Measurements from ENCODE around the gene BRD4.
"Not testable (repeated sequence)": the region's sequence is repeated elsewhere in the genome, so short reads cannot be mapped to it uniquely, and the experiment has no call there.

Gene BRD4

GRCh38 chr19:15332311-15332996 lies at the start of gene BRD4:
Gene BRD4 (minus strand): TSS chr19:15332539. CDS start chr19:15273099, 59,440 bp downstream.
- peak; percentile 42 to 70 (median 66) for DNase-seq (ENCODE audit: low read depth in 4 of 4, low spot score in 1 of 4)

- DNase-seq (ENCODE audit: low read depth in 4 of 4, low spot score in 1 of 4): no peak
Observed at GRCh38 chr19:15381864-15382263, 49.5 kb upstream of the BRD4 start.

DNA sequence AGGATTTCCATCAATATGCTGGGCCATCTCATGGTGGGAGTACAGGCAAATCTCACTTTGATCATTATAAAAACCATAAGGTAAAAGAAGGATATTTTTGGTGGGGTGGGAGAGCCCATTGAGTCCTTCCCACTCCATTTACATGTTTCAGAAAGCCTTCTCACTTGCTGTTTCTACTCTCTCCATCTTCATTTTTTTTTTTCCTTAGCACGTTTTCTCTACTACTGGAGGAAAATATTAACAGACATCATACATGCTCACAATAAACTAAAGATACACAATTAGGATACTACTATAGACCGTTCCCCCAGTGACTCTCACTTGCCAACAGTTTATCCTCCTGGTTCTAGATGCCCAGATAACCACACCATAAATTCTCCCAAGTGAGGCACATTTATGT lies 49.1 kb upstream of the BRD4 start:
- no peak for DNase-seq (ENCODE audit: low read depth in 4 of 4, low spot score in 1 of 4)

GRCh38 chr19:15379999-15380647 lies 47.8 kb upstream of the BRD4 start:
- no peak for DNase-seq (ENCODE audit: low read depth in 4 of 4, low spot score in 1 of 4)

DNA sequence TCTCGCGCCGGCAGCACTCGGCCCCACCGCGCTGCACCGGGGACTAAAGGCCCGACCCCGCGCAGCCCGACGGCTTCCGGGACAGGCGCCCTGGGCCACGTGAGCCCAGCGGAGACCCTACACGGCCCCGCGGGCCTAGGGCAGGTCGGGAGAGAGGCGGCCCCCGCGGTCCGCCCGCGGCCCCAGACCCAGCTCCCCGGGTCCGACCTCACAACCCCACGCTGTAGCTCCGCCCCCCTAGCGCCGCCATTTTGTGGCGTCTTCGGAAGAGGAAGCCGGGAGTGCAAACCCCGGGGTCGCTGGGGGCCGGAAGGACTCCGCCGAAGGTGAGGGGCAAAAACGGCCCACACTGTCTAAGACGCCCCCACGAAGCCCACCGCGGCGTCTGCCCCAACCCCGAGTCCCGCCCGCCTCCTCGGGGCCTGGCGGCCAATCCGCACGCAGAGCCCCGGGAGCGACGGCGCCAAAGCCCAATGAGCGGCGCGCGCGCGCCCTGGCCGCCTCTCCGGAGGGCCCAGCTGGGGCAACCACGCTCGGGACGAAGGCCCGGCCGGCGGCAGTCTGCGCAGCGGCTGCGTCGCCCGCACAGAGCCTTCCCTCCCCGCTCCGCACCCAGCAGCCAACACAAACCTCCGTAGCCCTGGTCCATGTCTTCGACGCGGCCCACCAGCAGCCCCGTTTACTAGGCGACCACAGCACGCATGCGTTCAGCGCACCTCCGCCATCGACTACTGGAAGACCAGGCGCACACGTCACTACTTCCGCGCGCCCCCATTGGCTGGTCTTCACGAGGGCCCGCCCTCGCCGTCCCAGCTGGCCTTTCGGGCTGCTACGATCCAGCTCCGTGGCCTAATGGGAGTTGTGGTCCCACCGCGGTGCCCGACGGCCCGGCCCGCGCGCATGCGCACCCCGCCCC lies 47.0 kb upstream of the BRD4 start, which contains the start of gene AKAP8:
AKAP8 (minus strand) TSS at position 705 of the 916 bp plus-strand sequence; CDS start at position 649, 56 bp downstream.
- DNase-seq (ENCODE audit: low read depth in 4 of 4, low spot score in 1 of 4): peak; percentile 93 to 96 (median 96)

GRCh38 chr19:15378534-15379082 lies 46.3 kb upstream of the BRD4 start:
- DNase-seq (ENCODE audit: low read depth in 4 of 4, low spot score in 1 of 4): peak in 3 of 4 experiments; percentile 16 to 41 (median 24)

- DNase-seq (ENCODE audit: low read depth in 4 of 4, low spot score in 1 of 4): no peak
Observed at GRCh38 chr19:15374796-15375440, 42.6 kb upstream of the BRD4 start.

DNA sequence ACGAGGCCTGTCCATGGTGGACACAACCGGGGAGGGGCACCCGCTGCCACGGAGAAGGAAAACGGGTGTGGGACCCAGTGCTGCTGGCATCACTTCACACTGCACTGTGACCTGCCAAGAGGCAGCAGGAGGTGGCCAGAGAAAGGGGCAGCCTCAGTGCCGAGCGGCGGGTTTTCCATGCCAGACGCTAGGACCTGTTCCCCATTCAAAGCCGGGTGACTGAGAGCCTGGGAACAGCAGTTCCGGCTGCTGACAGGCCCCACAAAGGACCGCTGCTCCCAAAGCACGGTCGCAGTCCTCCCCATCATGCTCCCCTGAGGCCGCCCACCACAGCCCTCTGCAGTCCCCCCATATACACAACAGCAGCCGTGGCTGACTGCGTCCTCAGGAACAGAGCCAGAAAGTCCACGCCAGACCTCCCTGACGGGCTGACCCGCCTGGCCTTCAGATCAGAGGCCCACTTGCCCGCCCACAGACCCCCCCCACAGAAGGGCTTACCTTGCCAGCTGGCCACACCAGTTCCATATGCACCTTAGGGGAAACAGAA lies 41.8 kb upstream of the BRD4 start:
- DNase-seq (ENCODE audit: low read depth in 4 of 4, low spot score in 1 of 4): no peak

DNA sequence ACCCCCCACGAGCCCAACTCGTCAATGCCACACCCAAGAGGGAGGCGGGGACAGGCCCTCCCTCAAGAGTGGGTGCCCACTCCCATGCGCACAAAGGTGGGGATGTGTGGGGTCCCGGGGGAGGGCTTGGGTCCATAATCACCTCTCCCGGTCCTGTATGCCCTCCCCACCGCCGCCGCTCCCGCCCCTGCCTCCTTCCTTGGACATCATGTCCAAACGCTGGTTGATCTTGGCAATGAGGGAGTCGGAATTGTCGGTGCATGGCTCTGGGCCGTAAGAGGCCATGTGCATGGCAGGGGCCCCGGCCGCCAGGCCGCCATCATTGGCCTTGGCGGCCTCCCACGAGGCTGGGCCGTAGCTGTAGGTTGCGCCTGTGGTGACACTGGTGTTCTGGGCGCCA lies 41.3 kb upstream of the BRD4 start:
- DNase-seq (ENCODE audit: low read depth in 4 of 4, low spot score in 1 of 4): no peak

DNA sequence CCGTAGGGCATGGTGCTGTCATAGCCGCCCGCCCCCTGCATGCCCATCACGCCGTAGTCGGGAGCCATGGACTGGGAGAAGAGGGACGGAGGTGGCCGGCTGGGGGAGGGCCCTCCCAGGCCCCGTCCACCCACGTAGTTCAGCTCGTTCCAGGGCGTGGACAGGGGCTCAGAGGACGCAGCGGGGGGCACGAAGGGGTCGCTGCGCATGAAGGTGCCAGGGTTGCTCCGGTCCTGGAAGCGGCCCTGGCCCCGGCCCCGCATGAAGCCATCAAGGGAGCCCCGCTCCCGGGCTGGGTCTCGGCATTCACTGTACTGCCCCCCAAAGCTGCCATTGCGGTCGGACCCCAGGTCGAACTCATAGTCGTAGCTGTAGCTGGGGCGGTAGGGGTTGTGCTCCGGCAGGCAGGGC lies 40.6 kb upstream of the BRD4 start:
- no peak for DNase-seq (ENCODE audit: low read depth in 4 of 4, low spot score in 1 of 4)

DNA sequence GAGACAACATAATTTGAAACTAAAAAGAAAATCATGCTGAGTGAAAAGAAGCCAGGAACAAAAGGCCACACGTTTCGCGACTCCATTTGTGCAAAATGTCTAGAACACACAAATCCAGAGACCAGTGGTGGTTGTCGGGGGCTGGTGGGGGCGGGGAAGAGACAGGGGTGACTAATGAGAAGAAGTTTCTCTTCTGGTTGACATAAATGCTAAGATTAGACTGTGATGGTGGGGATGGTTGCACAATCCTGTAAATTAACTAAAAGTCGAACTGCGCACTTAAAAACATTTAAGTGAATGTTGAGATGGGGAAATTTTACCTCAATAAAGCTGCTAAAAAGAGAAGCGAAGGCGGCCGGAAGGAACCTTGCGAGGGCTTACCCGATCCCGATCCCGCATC lies 40.1 kb upstream of the BRD4 start:
- no peak for DNase-seq (ENCODE audit: low read depth in 4 of 4, low spot score in 1 of 4)

GRCh38 chr19:15371786-15372380 lies 39.5 kb upstream of the BRD4 start:
- no peak for DNase-seq (ENCODE audit: low read depth in 4 of 4, low spot score in 1 of 4)

DNA sequence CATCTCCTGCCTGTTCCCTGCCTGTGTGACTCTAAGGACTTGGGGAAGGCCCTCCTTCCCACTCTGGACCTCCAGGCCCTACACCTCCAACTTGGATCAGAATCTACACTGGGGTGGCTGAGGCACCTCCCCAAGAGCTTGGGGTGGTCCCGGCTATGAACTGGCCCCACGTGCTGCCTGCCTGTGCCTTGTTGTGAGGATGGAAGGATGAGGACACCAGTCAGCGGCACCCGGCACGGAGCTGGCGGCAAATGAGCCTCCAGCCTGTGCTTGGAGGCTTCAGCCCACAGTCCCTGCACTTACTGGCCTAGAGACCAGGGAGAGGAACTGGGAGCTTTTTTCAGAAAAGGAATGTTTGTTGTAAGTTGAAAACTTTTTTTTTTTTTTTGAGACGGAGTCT lies 38.8 kb upstream of the BRD4 start:
- DNase-seq (ENCODE audit: low read depth in 4 of 4, low spot score in 1 of 4): no peak

- DNase-seq (ENCODE audit: low read depth in 4 of 4, low spot score in 1 of 4): no peak
Observed at GRCh38 chr19:15369594-15369891, 37.2 kb upstream of the BRD4 start.

- no peak for DNase-seq (ENCODE audit: low read depth in 4 of 4, low spot score in 1 of 4)
Observed at GRCh38 chr19:15368798-15369593, 36.7 kb upstream of the BRD4 start.

DNA sequence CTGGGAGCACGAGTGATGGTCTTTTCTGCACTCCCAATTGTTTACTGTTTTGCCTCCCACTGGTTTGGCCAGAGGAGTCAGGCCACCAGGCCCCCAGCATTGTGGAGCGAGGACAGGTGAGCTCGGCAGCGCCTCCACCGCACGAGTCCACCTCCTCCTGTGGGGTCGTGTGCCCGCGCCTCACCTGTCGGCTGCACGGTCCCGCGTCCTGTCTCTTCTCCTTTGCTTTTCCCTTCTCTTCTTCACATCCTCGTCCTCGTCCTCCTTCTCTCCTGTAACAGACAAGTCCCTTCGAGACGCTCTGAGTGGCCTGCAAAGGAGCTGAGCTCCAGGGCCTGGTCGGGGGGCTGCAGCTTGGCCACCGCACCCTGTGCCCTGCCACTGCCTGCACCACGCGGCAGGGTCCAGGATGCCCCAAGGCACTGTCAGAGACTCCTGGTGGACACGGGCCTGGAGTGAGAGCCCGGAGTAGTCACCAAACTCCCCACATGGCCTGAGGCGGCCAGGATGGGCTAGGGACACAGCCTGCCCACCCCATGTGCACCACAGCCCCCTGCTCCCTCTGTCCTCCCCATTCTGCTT lies 35.8 kb upstream of the BRD4 start:
- DNase-seq (ENCODE audit: low read depth in 4 of 4, low spot score in 1 of 4): no peak

- DNase-seq (ENCODE audit: low read depth in 4 of 4, low spot score in 1 of 4): no peak
Observed at GRCh38 chr19:15367439-15367838, 35.1 kb upstream of the BRD4 start.

DNA sequence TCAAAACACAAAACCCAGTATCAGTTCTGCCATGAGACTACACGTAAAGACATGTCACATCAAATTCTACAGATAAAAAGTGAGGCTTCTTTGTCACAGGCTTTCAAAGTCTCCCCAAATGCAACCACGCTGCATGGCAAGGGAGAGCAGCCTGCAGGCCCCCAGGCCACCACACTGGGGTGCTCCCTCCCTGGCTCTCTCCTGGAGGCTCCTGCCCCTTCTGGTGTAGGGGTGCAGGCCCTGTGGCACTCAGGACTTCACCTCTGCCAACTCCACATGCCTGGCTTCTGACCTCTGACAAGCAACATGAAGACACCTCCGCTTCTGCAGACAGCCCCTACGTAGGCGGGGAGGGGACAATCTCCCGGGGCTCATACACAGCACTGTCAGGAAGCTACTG lies 32.9 kb upstream of the BRD4 start:
- DNase-seq (ENCODE audit: low read depth in 4 of 4, low spot score in 1 of 4): no peak

DNA sequence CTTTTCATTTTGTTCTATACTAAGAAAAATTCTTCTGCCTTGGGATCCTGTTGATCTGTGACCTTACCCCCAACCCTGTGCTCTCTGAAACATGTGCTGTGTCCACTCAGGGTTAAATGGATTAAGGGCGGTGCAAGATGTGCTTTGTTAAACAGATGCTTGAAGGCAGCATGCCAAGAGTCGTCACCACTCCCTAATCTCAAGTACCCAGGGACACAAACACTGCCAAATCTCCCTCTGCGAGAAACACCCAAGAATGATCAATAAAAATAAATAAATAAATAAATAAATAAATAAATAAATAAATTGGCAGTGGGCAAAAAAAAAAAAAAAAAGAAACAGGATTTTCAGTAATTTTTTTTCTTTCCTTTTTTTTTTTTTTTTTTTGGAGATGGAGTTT lies 31.5 kb upstream of the BRD4 start:
- DNase-seq (ENCODE audit: low read depth in 4 of 4, low spot score in 1 of 4): not testable (repeated sequence)

Measured in stimulated activated CD4-positive, alpha-beta T cell treated with anti-CD3 and anti-CD28 coated beads, Interleukin-1b, Interleukin-23, amount 100 ng/mL, for 24 hours (primary cell).